ENCODE measurements around the gene KIF26B. TPM values are rescaled to one million over a fixed set of nuclear protein-coding genes. Genes with fewer than 3 reads are reported as not detected.

The KIF26B gene
- total and polyA plus RNA-seq, 10 of the 15 experiments (the other 5 are each of a cell fraction or from before 2014, with no cell fraction given): 0.35 to 11.6 (median 2.2) TPM

- TF ChIP-seq ZBTB11 (CRISPR knock-in tag; IDR thresholded peaks at IDR 0.05) (no peak), SMAD1 (IDR thresholded peaks at IDR 0.05; ENCODE audit: low read depth, partially characterized antibody) (no peak), TAF1 (IDR thresholded peaks at IDR 0.05; ENCODE audit: borderline replicate concordance, low read depth, low read length) (no peak), ZSCAN29 (IDR thresholded peaks at IDR 0.05) (no peak), CTCF (IDR thresholded peaks at IDR 0.05 in 2 of 3, conservative IDR thresholded peaks at IDR 0.05 in 1 of 3; ENCODE audit: control insufficient read depth in 2 of 3, extremely low read depth in 1 of 3, insufficient read depth in 1 of 3, low read depth in 3 of 3, low read length in 3 of 3) (no peak), KAT2A (conservative IDR thresholded peaks at IDR 0.05; ENCODE audit: control insufficient read depth, low read depth, low read length) (no peak), CUX1 (IDR thresholded peaks at IDR 0.05; ENCODE audit: insufficient replicate concordance, low read depth, low read length) (no peak)
Observed at GRCh38 chr1:245428681-245429080, 273.9 kb downstream of the KIF26B start (continued).
